ENCODE measurements around the gene CMTM1. TPM values are rescaled to one million over a fixed set of nuclear protein-coding genes. Genes with fewer than 3 reads are reported as not detected.

CMTM1 gene
- total RNA-seq, 1 experiment from 2014 or later: 7.1 TPM

GRCh38 chr16:66581246-66581952 lies 15.2 kb downstream of the CMTM1 start:
- no peak overlapping the region for H3K27ac ChIP-seq (ENCODE audit: low read length)

More at GRCh38 chr16:66581246-66581952, 15.2 kb downstream of the CMTM1 start:
- ATAC-seq: no peak
- Histone ChIP-seq H3K36me3 (ENCODE audit: control insufficient read depth, insufficient read depth, low read length) (no peaks in the 10 kb centered on the region), H3K9me3 (ENCODE audit: control insufficient read depth, insufficient read depth, low read depth, low read length) (no peaks in the 10 kb centered on the region), H3K4me1 (ENCODE audit: control insufficient read depth, insufficient read depth, low read length) (no peaks in the 10 kb centered on the region), H3K4me3 (ENCODE audit: low read depth in 2 of 2, low read length in 2 of 2) (no peak overlapping the region), H3K27me3 (ENCODE audit: control insufficient read depth, insufficient read depth, low read length) (no peaks in the 10 kb centered on the region)
- in situ Hi-C loops (cut with HindIII; ENCODE audit: low pct_unique_long_range_greater_than_20kb, low sequenced_read_pairs) (no loop called here), intact Hi-C loops (cut with micrococcal nuclease; ENCODE audit: unreplicated experiment) (no loop called here)
- POLR2A ChIA-PET: no interaction called here
- no peak for TF ChIP-seq TCF7L2 (IDR thresholded peaks at IDR 0.05; ENCODE audit: low read depth, low read length)
- no peak for TF ChIP-seq CTCF (IDR thresholded peaks at IDR 0.05)
- TF ChIP-seq REST (IDR thresholded peaks at IDR 0.05; ENCODE audit: insufficient read depth in 1 of 2, low read depth in 2 of 2, low read length in 1 of 2): no peak
- no peak for TF ChIP-seq SIN3A (IDR thresholded peaks at IDR 0.05; ENCODE audit: borderline replicate concordance, insufficient read depth, low read depth, low read length)
- no peak for TF ChIP-seq POLR2AphosphoS5 (IDR thresholded peaks at IDR 0.05; ENCODE audit: low read depth, low read length)
- DNase-seq (ENCODE audit: low read depth, low spot score): no peak
- CTCF ChIA-PET: no interaction called here
- no TSS peak for BruUV-seq (replicated peaks)

All from Panc1 (cell line).